ENCODE measurements around the gene COL6A6. TPM values are rescaled to one million over a fixed set of nuclear protein-coding genes. Genes with fewer than 3 reads are reported as not detected.

COL6A6 gene
- total RNA-seq, 1 donor from 2014 or later: not detected

DNA sequence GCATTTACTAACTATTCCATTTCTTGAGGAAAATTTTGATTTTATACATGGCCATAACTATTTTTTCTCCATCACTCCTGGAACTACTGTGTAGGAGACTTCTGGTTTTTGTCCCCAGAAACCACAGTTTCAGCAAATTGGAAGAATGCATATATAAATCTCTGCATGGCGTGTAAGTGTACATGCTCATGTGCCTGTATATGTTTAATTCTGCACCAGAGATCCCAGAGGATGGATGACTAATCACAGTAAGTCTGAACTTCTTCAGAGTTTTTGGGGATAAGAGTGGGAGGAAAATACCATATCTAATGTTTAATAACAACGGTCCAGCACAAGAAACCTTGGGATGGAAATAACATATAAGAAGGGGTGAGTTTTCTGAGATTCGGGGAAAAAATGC, 10.9 kb upstream of the COL6A6 start:
- Mint-ChIP-seq H3K36me3 (ENCODE audit: low read depth) (no peaks in the 10 kb centered on the region), H3K4me1 (ENCODE audit: low read depth) (no peaks in the 10 kb centered on the region), H3K27me3 (ENCODE audit: low read depth) (peaks cover 32% of the 10 kb centered on the region), H3K4me3 (ENCODE audit: unreplicated experiment) (no peak overlapping the region), H3K27ac (ENCODE audit: unreplicated experiment) (no peak overlapping the region), H3K9me3 (ENCODE audit: low read depth) (no peaks in the 10 kb centered on the region)
- no peak for DNase-seq (ENCODE audit: low spot score)
- TF ChIP-seq, protein P1, sequence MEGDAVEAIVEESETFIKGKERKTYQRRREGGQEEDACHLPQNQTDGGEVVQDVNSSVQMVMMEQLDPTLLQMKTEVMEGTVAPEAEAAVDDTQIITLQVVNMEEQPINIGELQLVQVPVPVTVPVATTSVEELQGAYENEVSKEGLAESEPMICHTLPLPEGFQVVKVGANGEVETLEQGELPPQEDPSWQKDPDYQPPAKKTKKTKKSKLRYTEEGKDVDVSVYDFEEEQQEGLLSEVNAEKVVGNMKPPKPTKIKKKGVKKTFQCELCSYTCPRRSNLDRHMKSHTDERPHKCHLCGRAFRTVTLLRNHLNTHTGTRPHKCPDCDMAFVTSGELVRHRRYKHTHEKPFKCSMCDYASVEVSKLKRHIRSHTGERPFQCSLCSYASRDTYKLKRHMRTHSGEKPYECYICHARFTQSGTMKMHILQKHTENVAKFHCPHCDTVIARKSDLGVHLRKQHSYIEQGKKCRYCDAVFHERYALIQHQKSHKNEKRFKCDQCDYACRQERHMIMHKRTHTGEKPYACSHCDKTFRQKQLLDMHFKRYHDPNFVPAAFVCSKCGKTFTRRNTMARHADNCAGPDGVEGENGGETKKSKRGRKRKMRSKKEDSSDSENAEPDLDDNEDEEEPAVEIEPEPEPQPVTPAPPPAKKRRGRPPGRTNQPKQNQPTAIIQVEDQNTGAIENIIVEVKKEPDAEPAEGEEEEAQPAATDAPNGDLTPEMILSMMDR (IDR thresholded peaks at IDR 0.05): no peak

DNA sequence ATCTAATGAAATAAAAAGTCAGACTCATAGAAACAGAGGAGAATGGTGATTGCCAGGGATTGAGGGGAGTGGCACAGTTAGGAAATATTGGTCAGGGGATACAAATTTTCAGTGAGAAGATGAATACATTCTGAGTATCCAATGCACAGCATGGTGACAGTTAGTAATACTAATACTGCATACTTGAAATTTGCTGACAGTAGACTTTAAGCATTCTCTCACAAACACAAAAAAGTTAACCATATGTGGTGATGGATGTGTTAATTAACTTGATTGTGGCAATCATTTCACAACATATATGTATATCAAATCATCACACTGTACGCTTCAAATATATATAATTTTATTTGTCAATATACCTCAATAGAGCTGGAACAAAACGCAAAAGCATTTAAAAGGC, 9.2 kb upstream of the COL6A6 start:
- DNase-seq (ENCODE audit: low spot score): no peak
- Mint-ChIP-seq H3K4me1 (ENCODE audit: low read depth) (no peaks in the 10 kb centered on the region), H3K9me3 (ENCODE audit: low read depth) (no peaks in the 10 kb centered on the region), H3K27me3 (ENCODE audit: low read depth) (peaks cover 30% of the 10 kb centered on the region), H3K4me3 (ENCODE audit: unreplicated experiment) (no peak overlapping the region), H3K27ac (ENCODE audit: unreplicated experiment) (no peak overlapping the region), H3K36me3 (ENCODE audit: low read depth) (no peaks in the 10 kb centered on the region)
- TF ChIP-seq, protein P1 (IDR thresholded peaks at IDR 0.05): no peak

DNA sequence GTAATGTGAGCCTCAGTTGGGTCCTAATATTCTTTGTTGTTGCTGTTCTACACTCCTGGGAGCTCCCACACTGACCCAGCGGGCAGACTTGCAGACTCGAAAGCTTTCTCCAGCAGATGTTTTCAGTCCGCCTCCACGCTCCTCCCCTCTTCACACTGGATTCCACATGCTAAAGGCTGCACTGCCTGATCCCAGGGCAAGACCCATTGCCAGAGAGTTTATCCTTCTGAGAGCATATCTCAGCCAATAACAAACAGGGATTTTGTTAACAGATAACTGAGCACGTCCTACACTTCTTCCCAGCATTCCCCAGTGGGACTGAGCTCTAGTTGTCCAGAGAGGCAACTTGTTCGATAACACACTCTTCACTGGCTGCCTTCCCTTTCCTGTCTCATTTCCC, 8.0 kb upstream of the COL6A6 start:
- peaks cover 25% of the 10 kb centered on the region for H3K27me3 Mint-ChIP-seq (ENCODE audit: low read depth)
- H3K36me3 Mint-ChIP-seq (ENCODE audit: low read depth): no peaks in the 10 kb centered on the region
- no peak overlapping the region for H3K27ac Mint-ChIP-seq (ENCODE audit: unreplicated experiment)
- TF ChIP-seq, protein P1 (IDR thresholded peaks at IDR 0.05): no peak
- H3K9me3 Mint-ChIP-seq (ENCODE audit: low read depth): peaks cover under 1% of the 10 kb centered on the region
- H3K4me1 Mint-ChIP-seq (ENCODE audit: low read depth): no peaks in the 10 kb centered on the region
- H3K4me3 Mint-ChIP-seq (ENCODE audit: unreplicated experiment): no peak overlapping the region
- DNase-seq (ENCODE audit: low spot score): no peak

DNA sequence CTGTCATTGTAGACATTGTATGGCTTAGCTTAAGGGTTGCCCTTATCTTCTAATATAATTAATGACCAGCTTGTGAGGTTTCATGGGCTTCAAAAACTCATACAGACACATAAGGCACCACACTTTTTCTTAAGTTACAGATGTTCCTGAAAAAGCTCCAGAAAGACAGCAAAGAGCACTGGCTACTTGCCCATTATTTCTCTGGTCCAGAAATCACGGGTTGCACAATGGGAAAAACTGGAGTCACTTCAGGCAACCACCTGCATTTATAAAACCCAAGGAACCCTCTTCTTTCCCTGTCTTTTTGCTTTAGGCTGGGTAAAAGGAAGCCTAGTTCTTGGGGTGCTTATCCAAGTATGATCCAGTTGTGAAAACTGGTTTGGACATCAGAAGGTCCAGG, 2.3 kb upstream of the COL6A6 start:
- no peak overlapping the region for H3K27ac Mint-ChIP-seq (ENCODE audit: unreplicated experiment)
- no peaks in the 10 kb centered on the region for H3K4me1 Mint-ChIP-seq (ENCODE audit: low read depth)
- TF ChIP-seq, protein P1 (IDR thresholded peaks at IDR 0.05): no peak
- DNase-seq (ENCODE audit: low spot score): no peak
- no peak overlapping the region for H3K4me3 Mint-ChIP-seq (ENCODE audit: unreplicated experiment)
- no peaks in the 10 kb centered on the region for H3K36me3 Mint-ChIP-seq (ENCODE audit: low read depth)
- H3K27me3 Mint-ChIP-seq (ENCODE audit: low read depth): peaks cover 39% of the 10 kb centered on the region
- H3K9me3 Mint-ChIP-seq (ENCODE audit: low read depth): peaks cover 5% of the 10 kb centered on the region

DNA sequence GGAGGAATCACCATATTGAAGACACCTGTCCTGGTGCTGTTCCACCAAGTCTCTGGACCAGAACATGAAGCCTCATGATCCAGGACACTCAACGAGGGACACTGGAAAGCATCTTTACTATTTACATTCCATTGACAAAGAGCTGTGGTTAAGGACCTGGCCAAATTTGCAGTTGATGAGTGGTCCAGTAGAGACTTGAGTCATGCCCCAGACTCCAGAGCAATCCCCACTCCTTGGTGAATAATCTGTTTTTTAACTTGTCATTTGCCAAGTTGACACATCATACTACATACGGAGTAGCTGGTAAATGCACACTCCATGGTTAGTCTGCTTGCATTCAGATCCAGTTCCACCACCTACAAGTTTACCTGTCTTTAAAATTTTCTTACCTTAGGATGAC, 1.2 kb upstream of the COL6A6 start:
- no peaks in the 10 kb centered on the region for H3K4me1 Mint-ChIP-seq (ENCODE audit: low read depth)
- no peak overlapping the region for H3K4me3 Mint-ChIP-seq (ENCODE audit: unreplicated experiment)
- no peak for DNase-seq (ENCODE audit: low spot score)
- peaks cover 5% of the 10 kb centered on the region for H3K9me3 Mint-ChIP-seq (ENCODE audit: low read depth)
- peaks cover 45% of the 10 kb centered on the region for H3K27me3 Mint-ChIP-seq (ENCODE audit: low read depth)
- H3K27ac Mint-ChIP-seq (ENCODE audit: unreplicated experiment): no peak overlapping the region
- H3K36me3 Mint-ChIP-seq (ENCODE audit: low read depth): no peaks in the 10 kb centered on the region
- TF ChIP-seq, protein P1 (IDR thresholded peaks at IDR 0.05): no peak

Measured in chondrocyte (in vitro differentiated cells).